ENCODE data around the gene BCAN.

The BCAN gene

GRCh38 chr1:156691665-156692440 lies 49.9 kb downstream of the BCAN start:
- DNase-seq (ENCODE audit: extremely low read depth, insufficient read length): no peak
- H3K27me3 ChIP-seq (replicated peaks; ENCODE audit: control insufficient read depth, insufficient read depth, low read length): peaks cover 1% of the 10 kb centered on the region
- no peaks in the 10 kb centered on the region for H3K36me3 ChIP-seq (ENCODE audit: control insufficient read depth, insufficient read depth, low read length)
- TF ChIP-seq CTCF (IDR thresholded peaks at IDR 0.05; ENCODE audit: insufficient read depth, low read length, poor library complexity, severe bottlenecking): no peak
- H3K4me3 ChIP-seq (replicated peaks; ENCODE audit: low read depth, low read length): no peak overlapping the region

DNA sequence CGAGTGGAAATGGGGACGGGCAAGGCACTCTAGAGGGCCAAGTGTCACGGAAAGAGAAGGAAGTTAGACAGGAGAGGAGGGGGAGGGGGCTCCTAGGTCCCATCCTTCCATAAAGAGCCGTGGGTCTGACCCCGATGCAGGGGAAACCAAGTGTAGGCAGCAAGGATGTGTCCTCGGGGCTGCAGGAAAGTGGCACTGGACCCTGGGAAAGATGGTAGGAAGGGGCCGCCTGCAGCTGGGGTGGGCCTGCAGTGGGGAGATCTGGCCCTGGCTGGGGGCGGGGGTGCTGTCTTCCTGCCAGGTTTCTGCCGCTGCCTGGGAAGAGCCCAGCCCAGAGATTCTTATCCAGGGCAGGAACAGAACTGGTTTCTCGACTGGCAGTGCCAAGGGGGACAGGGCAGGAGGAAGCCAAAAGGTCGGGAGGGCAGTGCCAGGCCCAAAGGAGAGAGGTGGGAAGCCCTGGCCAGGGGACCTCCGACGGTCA lies 50.6 kb downstream of the BCAN start:
- Histone ChIP-seq H3K4me3 (replicated peaks; ENCODE audit: low read depth, low read length) (no peak overlapping the region), H3K27me3 (replicated peaks; ENCODE audit: control insufficient read depth, insufficient read depth, low read length) (peaks cover 1% of the 10 kb centered on the region), H3K36me3 (ENCODE audit: control insufficient read depth, insufficient read depth, low read length) (no peaks in the 10 kb centered on the region)
- no peak for TF ChIP-seq CTCF (IDR thresholded peaks at IDR 0.05; ENCODE audit: insufficient read depth, low read length, poor library complexity, severe bottlenecking)
- no peak for DNase-seq (ENCODE audit: extremely low read depth, insufficient read length)

DNA sequence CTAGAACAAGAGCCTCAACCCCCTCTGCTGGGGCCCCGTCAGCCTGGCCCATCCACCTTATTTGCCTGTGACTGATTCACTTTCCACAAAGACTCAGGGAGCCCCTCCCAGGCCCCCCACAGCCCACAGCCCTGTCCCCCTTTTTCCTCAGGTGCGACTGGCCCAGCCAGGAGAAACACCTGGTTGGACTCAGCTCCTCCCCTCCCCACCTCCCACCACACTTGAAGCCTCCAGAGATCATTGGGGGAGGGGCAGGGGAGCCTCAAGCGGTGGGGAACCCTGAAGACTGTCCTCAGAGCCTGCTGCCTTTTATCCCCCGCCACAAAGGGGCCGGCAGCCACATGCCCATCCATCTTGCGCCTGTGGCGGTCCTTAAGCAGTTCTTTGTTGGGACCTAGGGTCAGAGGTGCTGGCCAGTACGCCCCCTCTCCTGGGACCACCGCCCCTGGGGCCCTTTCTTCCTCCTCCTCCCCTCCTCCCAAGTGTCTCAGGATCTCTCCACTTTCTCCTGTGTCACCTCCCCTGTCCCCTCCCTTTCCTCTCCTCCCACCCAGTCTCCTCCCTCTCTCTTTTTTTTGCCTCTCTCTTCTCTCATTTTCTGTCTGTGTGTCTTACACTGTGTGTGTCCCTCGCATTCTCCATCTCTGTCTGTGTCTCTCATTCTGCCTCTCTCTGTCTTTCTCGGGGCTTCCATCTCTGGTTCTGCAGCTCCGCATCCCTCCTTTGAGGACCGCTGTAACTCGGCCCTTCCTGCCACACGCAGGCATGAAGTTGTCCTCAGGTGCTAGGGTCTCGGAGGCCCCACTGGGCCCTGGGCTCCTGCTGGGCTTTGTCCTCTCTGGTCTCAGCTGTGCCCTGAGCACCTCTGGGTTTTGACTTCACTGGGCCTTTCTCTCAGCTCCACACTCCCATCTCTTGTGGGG lies 51.3 kb downstream of the BCAN start:
- Histone ChIP-seq H3K27me3 (replicated peaks; ENCODE audit: control insufficient read depth, insufficient read depth, low read length) (peaks cover 1% of the 10 kb centered on the region), H3K36me3 (ENCODE audit: control insufficient read depth, insufficient read depth, low read length) (no peaks in the 10 kb centered on the region), H3K4me3 (replicated peaks; ENCODE audit: low read depth, low read length) (no peak overlapping the region)
- TF ChIP-seq CTCF (IDR thresholded peaks at IDR 0.05; ENCODE audit: insufficient read depth, low read length, poor library complexity, severe bottlenecking): no peak
- DNase-seq (ENCODE audit: extremely low read depth, insufficient read length): no peak

DNA sequence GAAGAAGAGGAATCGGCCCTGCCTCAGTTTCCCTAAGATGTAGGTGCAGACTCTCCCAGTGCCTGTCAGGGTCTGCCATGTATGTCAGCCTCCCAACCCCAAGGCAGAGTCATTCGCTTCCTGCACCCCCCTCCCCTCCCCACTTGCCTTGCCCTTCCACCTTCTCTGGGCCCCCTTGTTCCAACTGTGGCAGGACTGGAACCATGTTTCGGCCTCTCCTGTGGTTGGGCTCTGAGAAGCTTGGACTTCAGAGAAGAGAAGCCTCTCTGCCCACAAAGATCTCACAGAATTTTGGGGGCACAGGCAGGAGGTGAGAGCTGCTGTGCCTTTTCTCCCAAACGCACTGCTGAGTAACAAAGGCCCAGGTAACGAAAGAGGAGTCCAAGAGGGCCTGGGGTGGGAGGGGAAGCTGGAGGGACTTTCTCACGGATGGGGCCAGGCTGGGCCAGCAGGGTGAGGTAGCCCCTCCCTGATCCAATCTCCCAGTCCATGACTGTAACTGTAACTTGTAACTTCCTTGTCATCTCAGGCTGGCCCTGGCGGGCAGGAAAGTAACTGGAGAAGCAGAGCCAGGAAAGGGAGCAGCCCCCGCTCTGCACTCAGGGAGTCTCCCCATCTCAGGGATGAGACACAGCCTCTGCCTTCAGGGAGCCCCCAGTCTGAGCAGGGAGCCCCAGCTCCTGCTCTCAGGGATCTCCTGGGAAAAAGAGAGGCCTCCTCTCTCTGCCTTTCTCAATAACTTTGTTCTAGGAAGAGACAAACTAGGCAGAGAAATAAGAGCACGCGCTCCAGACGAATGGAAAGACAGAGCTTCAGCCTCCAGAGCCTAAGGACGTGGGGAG lies 52.2 kb downstream of the BCAN start:
- no peak for TF ChIP-seq CTCF (IDR thresholded peaks at IDR 0.05; ENCODE audit: insufficient read depth, low read length, poor library complexity, severe bottlenecking)
- Histone ChIP-seq H3K27me3 (replicated peaks; ENCODE audit: control insufficient read depth, insufficient read depth, low read length) (peaks cover 1% of the 10 kb centered on the region), H3K4me3 (replicated peaks; ENCODE audit: low read depth, low read length) (no peak overlapping the region), H3K36me3 (ENCODE audit: control insufficient read depth, insufficient read depth, low read length) (no peaks in the 10 kb centered on the region)
- no peak for DNase-seq (ENCODE audit: extremely low read depth, insufficient read length)

GRCh38 chr1:156694690-156694962 lies 52.7 kb downstream of the BCAN start:
- DNase-seq (ENCODE audit: extremely low read depth, insufficient read length): no peak
- Histone ChIP-seq H3K4me3 (replicated peaks; ENCODE audit: low read depth, low read length) (no peak overlapping the region), H3K27me3 (replicated peaks; ENCODE audit: control insufficient read depth, insufficient read depth, low read length) (peaks cover 1% of the 10 kb centered on the region), H3K36me3 (ENCODE audit: control insufficient read depth, insufficient read depth, low read length) (no peaks in the 10 kb centered on the region)
- no peak for TF ChIP-seq CTCF (IDR thresholded peaks at IDR 0.05; ENCODE audit: insufficient read depth, low read length, poor library complexity, severe bottlenecking)

All from GM06990 (cell line).